ENCODE data around the gene GALK1. TPM values are rescaled to one million over a fixed set of nuclear protein-coding genes. Genes with fewer than 3 reads are reported as not detected.
A peak's percentile ranks its signal among the peaks of the same experiment; 100 is the strongest.

Gene GALK1
- total and polyA plus RNA-seq, 2 of the 13 experiments (the other 11 are each of a cell fraction or from before 2014, with no cell fraction given): 59.9 to 93.6 TPM

- peak; percentile 59; the same call in 1 of the 2 replicates for TF ChIP-seq THAP9 (CRISPR knock-in tag; IDR thresholded peaks at IDR 0.05; ENCODE audit: borderline replicate concordance)
- peak; percentile 87; the same call in 1 of the 2 replicates for TF ChIP-seq MED13 (CRISPR knock-in tag; IDR thresholded peaks at IDR 0.05)
- TF ChIP-seq TBX2 (CRISPR knock-in tag; IDR thresholded peaks at IDR 0.05; ENCODE audit: borderline replicate concordance): peak; percentile 80
- TF ChIP-seq ZNF646 (CRISPR knock-in tag; IDR thresholded peaks at IDR 0.05): no peak
- TF ChIP-seq ZNF333 (CRISPR knock-in tag; IDR thresholded peaks at IDR 0.05; ENCODE audit: borderline replicate concordance): peak; percentile 36; the same call in 1 of the 2 replicates
- peak; percentile 97 for TF ChIP-seq TFDP2 (CRISPR knock-in tag; IDR thresholded peaks at IDR 0.05)
- no peak for TF ChIP-seq CCAR2 (optimal IDR thresholded peaks at IDR 0.05; ENCODE audit: low read depth, low read length)
- peak; percentile 74 for TF ChIP-seq KDM2A (CRISPR knock-in tag; IDR thresholded peaks at IDR 0.05; ENCODE audit: borderline replicate concordance, low read depth)
- TF ChIP-seq NAIF1 (CRISPR knock-in tag; IDR thresholded peaks at IDR 0.05; ENCODE audit: borderline replicate concordance): no peak
- peak; percentile 91; the same call in 1 of the 2 replicates for TF ChIP-seq ZNF138 (CRISPR knock-in tag; IDR thresholded peaks at IDR 0.05; ENCODE audit: low read depth)
- TF ChIP-seq THAP11 (CRISPR knock-in tag; IDR thresholded peaks at IDR 0.05): no peak
- TF ChIP-seq MEF2D (CRISPR knock-in tag; IDR thresholded peaks at IDR 0.05): peak; percentile 42; the same call in 1 of the 2 replicates
- no peak for TF ChIP-seq PRDM4 (CRISPR knock-in tag; IDR thresholded peaks at IDR 0.05; ENCODE audit: borderline replicate concordance)
- TF ChIP-seq RBM39 (IDR thresholded peaks at IDR 0.05; ENCODE audit: low read depth, low read length, poor library complexity, severe bottlenecking): peak; percentile 92
These were observed 20.3 kb upstream of the GALK1 start (continued) for GRCh38 chr17:75785016-75785890.

Data from HepG2 (cell line).